Endothelial cell of umbilical vein (primary cell): ENCODE data around the gene LTBP2. TPM values are rescaled to one million over a fixed set of nuclear protein-coding genes. Genes with fewer than 3 reads are reported as not detected.

Experiments used
- BruUV-seq: library from RNA; stranded (reverse); fragments of 400-500 nt; replicated peaks from 2 replicates; lab custom pipeline; 2021; lab: Mats Ljungman, UMichigan
- CTCF ChIA-PET: fragments of 300-600, 350-600 bp; sonication (Branson Sonifier 250); formaldehyde crosslinking; loops from one replicate; lab custom pipeline; 2021; ENCODE audit warnings: antibody characterized with exemption, inconsistent platforms; lab: Charles Lee
- POLR2A ChIA-PET: fragments of 300-600, 350-600 bp; sonication (Branson Sonifier 250); formaldehyde crosslinking; loops from one replicate; lab custom pipeline; 2021; ENCODE audit warnings: antibody characterized with exemption, inconsistent platforms; lab: Charles Lee
- DNase-seq: peaks from one replicate; pipeline ENCODE4 v3.0.0-alpha.2; 2011; ENCODE audit warnings: low read depth, low spot score
- FAIRE-seq: peaks from 2 replicates; lab custom pipeline; 2011; peaks lifted over from hg19 to GRCh38; lab: Jason Lieb, UNC
- H2AFZ ChIP-seq: 2 replicates; pipeline ENCODE4 v1.6.0; 2012; ENCODE audit warnings: low read depth, low read length, control low read depth, inconsistent platforms
- H3K27ac ChIP-seq: 2 replicates; pipeline ENCODE4 v1.5.1; 2011; ENCODE audit warnings: low read depth, mild to moderate bottlenecking, control low read depth, low read length, moderate library complexity; ENCODE audit not compliant: insufficient read depth
- H3K27me3 ChIP-seq, 2 experiments: 2 replicates each; pipeline versions ENCODE4 v1.6.0 to v1.6.1; 2011; ENCODE audit warnings: low read length in 2 of 2, mixed read lengths in 1 of 2; ENCODE audit not compliant: control insufficient read depth in 2 of 2, insufficient read depth in 2 of 2
- H3K36me3 ChIP-seq, 2 experiments: 2 replicates in 1 of 2; 3 replicates in 1 of 2; pipeline ENCODE4 v1.5.1; 2011; ENCODE audit warnings: low read length in 2 of 2, mild to moderate bottlenecking in 1 of 2, moderate library complexity in 1 of 2; ENCODE audit not compliant: control insufficient read depth in 2 of 2, insufficient read depth in 2 of 2; ENCODE audit errors: extremely low read depth in 1 of 2
- H3K4me1 ChIP-seq: 3 replicates; pipeline ENCODE4 v1.5.1; 2011; ENCODE audit warnings: mild to moderate bottlenecking, low read length; ENCODE audit not compliant: control insufficient read depth, insufficient read depth; ENCODE audit errors: extremely low read depth
- H3K4me2 ChIP-seq: 2 replicates; pipeline ENCODE4 v1.6.1; 2011; ENCODE audit warnings: low read length, control low read depth, mixed read lengths; ENCODE audit not compliant: insufficient read depth
- H3K4me3 ChIP-seq, 3 experiments: fragments of 200-600 bp in 1 of 3; sonication (generic), shearing (Covaris generic) in 1 of 3; replicated peaks in 1 of 3; 2 replicates each; pipeline ENCODE4 v1.5.1; 2011 to 2016; ENCODE audit warnings: control low read depth in 3 of 3, low read length in 3 of 3, mild to moderate bottlenecking in 2 of 3, inconsistent platforms in 1 of 3, low read depth in 1 of 3, moderate library complexity in 1 of 3; ENCODE audit not compliant: insufficient read depth in 1 of 3
- H3K79me2 ChIP-seq: 2 replicates; pipeline ENCODE4 v1.6.0; 2012; ENCODE audit warnings: low read length, inconsistent platforms; ENCODE audit not compliant: control insufficient read depth, insufficient read depth
- H3K9ac ChIP-seq: replicated peaks from 2 replicates; pipeline ENCODE3; 2011; ENCODE audit warnings: low read length, control low read depth; ENCODE audit not compliant: insufficient read depth; ENCODE audit errors: extremely low read depth
- H3K9me1 ChIP-seq: replicated peaks from 3 replicates; pipeline ENCODE4 v1.6.0; 2011; ENCODE audit warnings: mild to moderate bottlenecking, low read length; ENCODE audit not compliant: control insufficient read depth, insufficient read depth; ENCODE audit errors: extremely low read depth
- H3K9me3 ChIP-seq: replicated peaks from 2 replicates; pipeline ENCODE4 v1.5.1; 2012; ENCODE audit warnings: low read length, inconsistent platforms; ENCODE audit not compliant: control insufficient read depth, insufficient read depth
- H4K20me1 ChIP-seq: replicated peaks from 2 replicates; pipeline ENCODE3; 2011; ENCODE audit warnings: mild to moderate bottlenecking, low read length; ENCODE audit not compliant: control insufficient read depth, insufficient read depth; ENCODE audit errors: extremely low read depth
- EZH2 ChIP-seq: IDR thresholded peaks from 2 replicates; pipeline ENCODE4 v1.6.1; 2012; ENCODE audit warnings: borderline replicate concordance, low read depth, mild to moderate bottlenecking, moderate library complexity, low read length, inconsistent platforms; ENCODE audit not compliant: severe bottlenecking
- FOS ChIP-seq: IDR thresholded peaks from 2 replicates; pipeline ENCODE4 v1.6.1; 2011; ENCODE audit warnings: mild to moderate bottlenecking, low read length, moderate library complexity, borderline replicate concordance; ENCODE audit not compliant: insufficient read depth
- JUN ChIP-seq: IDR thresholded peaks from 2 replicates; pipeline ENCODE4 v1.6.1; 2011; ENCODE audit warnings: borderline replicate concordance, low read depth; ENCODE audit not compliant: insufficient read length, insufficient read depth
- MYC ChIP-seq: IDR thresholded peaks from one replicate; pipeline ENCODE4 v1.6.1; 2011; ENCODE audit warnings: mild to moderate bottlenecking, low read depth, low read length
- POLR2A ChIP-seq: IDR thresholded peaks from 2 replicates; pipeline ENCODE4 v1.6.1; 2012; ENCODE audit warnings: low read depth, mild to moderate bottlenecking, control low read depth, low read length
- dilution Hi-C: fragments of 300-500 bp; cut with MboI; formaldehyde crosslinking; loops from one replicate; pipeline ENCODE4 v1.15.0; 2019; ENCODE audit warnings: low sequenced_read_pairs; ENCODE audit not compliant: extremely low pct_ligation_motif_present
- intact Hi-C: fragments of 100-400 bp; cut with micrococcal nuclease; formaldehyde crosslinking; loops from one replicate; pipeline ENCODE4 v1.10.0; 2022
- polyA plus RNA-seq, 4 experiments: library from polyadenylated mRNA; depleted of rRNA in 3 of 4; stranded (reverse) in 3 of 4; unstranded in 1 of 4; fragments of >200 nt; gene quantifications; 2 replicates each; pipeline versions ENCODE4 v1.2.1 to v1.2.3, GENCODE V29; 2011 to 2012; ENCODE audit warnings: missing spikeins in 1 of 4
- total RNA-seq: library from RNA; stranded (reverse); gene quantifications from 2 replicates; pipeline ENCODE4 v1.2.3, GENCODE V29; 2021
- TF ChIP-seq, protein P1 (sequence below), 2 donors: IDR thresholded peaks; 1 replicate in 1 of 2; 2 replicates in 1 of 2; pipeline ENCODE4 v1.5.1; 2011; ENCODE audit warnings: low read length in 2 of 2, mild to moderate bottlenecking in 2 of 2, moderate library complexity in 2 of 2, control low read depth in 1 of 2, inconsistent platforms in 1 of 2, low read depth in 1 of 2; ENCODE audit not compliant: insufficient read depth in 1 of 2; ENCODE audit errors: extremely low read depth in 1 of 2
- TF ChIP-seq, protein P2 (sequence below): IDR thresholded peaks from 2 replicates; pipeline ENCODE4 v1.6.1; 2011; ENCODE audit not compliant: insufficient read depth, insufficient read length

Gene LTBP2
- total and polyA plus RNA-seq, 2 donors (not counting 3 experiments of a cell fraction or from before 2014, with no cell fraction given), result 209 to 268 TPM

DNA sequence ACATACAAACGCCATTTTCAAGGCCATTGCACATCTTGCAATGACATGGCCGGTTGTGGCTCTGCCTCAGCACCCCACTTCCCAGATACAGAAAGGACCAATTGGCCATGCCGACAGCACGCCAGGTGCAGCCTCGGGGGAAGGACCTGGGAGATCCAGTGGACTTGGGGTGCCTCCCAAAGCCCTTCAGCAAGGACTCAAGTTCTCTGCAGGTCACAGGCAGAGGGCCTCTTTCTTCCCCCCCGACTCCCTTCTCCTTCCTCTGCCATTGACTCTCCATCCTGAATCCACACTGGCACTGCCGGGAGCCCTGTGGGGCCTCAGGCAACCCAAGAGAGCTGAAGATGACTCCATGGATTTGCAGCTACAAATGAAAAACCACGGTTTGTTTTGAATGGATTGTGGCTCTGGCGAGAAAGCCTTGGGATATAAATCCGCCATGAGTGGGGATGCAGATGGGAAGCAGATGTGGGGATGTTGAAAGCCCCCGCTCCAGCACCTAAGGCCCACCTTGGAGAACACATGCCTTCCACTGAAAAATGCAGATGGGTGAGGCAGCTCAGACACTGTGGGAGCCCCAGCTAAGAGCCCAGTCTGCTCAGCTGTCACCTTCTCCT is 35.1 kb upstream of the LTBP2 start:
- TF ChIP-seq, protein P1, sequence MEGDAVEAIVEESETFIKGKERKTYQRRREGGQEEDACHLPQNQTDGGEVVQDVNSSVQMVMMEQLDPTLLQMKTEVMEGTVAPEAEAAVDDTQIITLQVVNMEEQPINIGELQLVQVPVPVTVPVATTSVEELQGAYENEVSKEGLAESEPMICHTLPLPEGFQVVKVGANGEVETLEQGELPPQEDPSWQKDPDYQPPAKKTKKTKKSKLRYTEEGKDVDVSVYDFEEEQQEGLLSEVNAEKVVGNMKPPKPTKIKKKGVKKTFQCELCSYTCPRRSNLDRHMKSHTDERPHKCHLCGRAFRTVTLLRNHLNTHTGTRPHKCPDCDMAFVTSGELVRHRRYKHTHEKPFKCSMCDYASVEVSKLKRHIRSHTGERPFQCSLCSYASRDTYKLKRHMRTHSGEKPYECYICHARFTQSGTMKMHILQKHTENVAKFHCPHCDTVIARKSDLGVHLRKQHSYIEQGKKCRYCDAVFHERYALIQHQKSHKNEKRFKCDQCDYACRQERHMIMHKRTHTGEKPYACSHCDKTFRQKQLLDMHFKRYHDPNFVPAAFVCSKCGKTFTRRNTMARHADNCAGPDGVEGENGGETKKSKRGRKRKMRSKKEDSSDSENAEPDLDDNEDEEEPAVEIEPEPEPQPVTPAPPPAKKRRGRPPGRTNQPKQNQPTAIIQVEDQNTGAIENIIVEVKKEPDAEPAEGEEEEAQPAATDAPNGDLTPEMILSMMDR (IDR thresholded peaks at IDR 0.05; ENCODE audit: extremely low read depth in 1 of 2, insufficient read depth in 1 of 2, low read depth in 1 of 2, low read length in 2 of 2), result no peak
- TF ChIP-seq, protein P2, sequence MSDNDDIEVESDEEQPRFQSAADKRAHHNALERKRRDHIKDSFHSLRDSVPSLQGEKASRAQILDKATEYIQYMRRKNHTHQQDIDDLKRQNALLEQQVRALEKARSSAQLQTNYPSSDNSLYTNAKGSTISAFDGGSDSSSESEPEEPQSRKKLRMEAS, result no peak
- no peak for TF ChIP-seq FOS
- no peak for TF ChIP-seq JUN
- TF ChIP-seq EZH2, result no peak
- TF ChIP-seq POLR2A, result no peak
- TF ChIP-seq MYC, result no peak
- no peaks in the 10 kb centered on the region for H3K79me2 ChIP-seq
- no peak overlapping the region for H3K4me3 ChIP-seq
- H3K36me3 ChIP-seq, result no peaks in the 10 kb centered on the region
- dilution Hi-C loops (no loop called here), intact Hi-C loops (no loop called here)
- CTCF ChIA-PET, result interaction anchor here (1.0 to 4.1 kb wide), 9 partner anchors 9 to 38 kb away, joined by 3 to 33 read pairs (median 8); no protein-coding TSS in a partner anchor
- no peak overlapping the region for H3K4me2 ChIP-seq
- H3K27me3 ChIP-seq, result no peaks in the 10 kb centered on the region
- no TSS peak for BruUV-seq
- no peak overlapping the region for H3K27ac ChIP-seq
- peaks cover 29% of the 10 kb centered on the region for H3K4me1 ChIP-seq
- H3K9me1 ChIP-seq, result no peaks in the 10 kb centered on the region
- no peaks in the 10 kb centered on the region for H4K20me1 ChIP-seq
- H2AFZ ChIP-seq, result no peak overlapping the region
- POLR2A ChIA-PET, result interaction anchor here (0.6 to 1.5 kb wide), 3 partner anchors 8 to 27 kb away, joined by 3 to 5 read pairs (median 5); no protein-coding TSS in a partner anchor
- H3K9me3 ChIP-seq, result no peaks in the 10 kb centered on the region
- no peak overlapping the region for H3K9ac ChIP-seq
- no peak for FAIRE-seq
- DNase-seq, result no peak
